Right lobe of liver (tissue), 4 donors: ENCODE results near the gene ASCL3.

Experiments
- CTCF ChIP-seq, 4 donors: fragments of 200-600 bp in 3 of 4; fragments of 450-650 bp in 1 of 4; IDR thresholded peaks; one replicate each; pipeline versions ENCODE4 v1.5.1 to v1.8.0; 2016 to 2022; ENCODE audit warnings: antibody characterized with exemption in 4 of 4, mild to moderate bottlenecking in 2 of 4
- POLR2A ChIP-seq: fragments of 450-650 bp; IDR thresholded peaks from one replicate; pipeline ENCODE4 v1.6.1; 2017; ENCODE audit warnings: antibody characterized with exemption, mild to moderate bottlenecking
- donor health status: DM: no; HTN: no; CAD: no.
- donor health status: DM: no; HTN: no; CAD: no.
- donor health status: DM: no; HTN: yes; CAD: no.

GRCh38 chr11:8910649-8911026, 32.2 kb downstream of the ASCL3 start:
- TF ChIP-seq CTCF (IDR thresholded peaks at IDR 0.05), result no peak
- TF ChIP-seq POLR2A, result no peak
